ACC112 (cell line): ENCODE data around the gene GPC6.
"Not testable (repeated sequence)": the region's sequence is repeated elsewhere in the genome, so short reads cannot be mapped to it uniquely, and the experiment has no call there.

Experiments used
- H2AFZ ChIP-seq: fragments of 200-600 bp; sonication (generic); one replicate; pipeline ENCODE4 v1.6.0; 2017; ENCODE audit warnings: antibody characterized with exemption, low read length; ENCODE audit not compliant: unreplicated experiment
- H3K27ac ChIP-seq: fragments of 200-600 bp; sonication (generic); 2 replicates; pipeline ENCODE4 v1.5.1; 2014; ENCODE audit warnings: low read depth, mild to moderate bottlenecking, antibody characterized with exemption, low read length, moderate library complexity
- H3K27me3 ChIP-seq: fragments of 200-600 bp; sonication (generic); 2 replicates; pipeline ENCODE4 v1.6.1; 2014; ENCODE audit warnings: mild to moderate bottlenecking, antibody characterized with exemption, low read length, moderate library complexity, mixed read lengths; ENCODE audit not compliant: insufficient read depth
- H3K36me3 ChIP-seq: fragments of 200-600 bp; sonication (generic); 2 replicates; pipeline ENCODE4 v1.6.1; 2016; ENCODE audit warnings: mild to moderate bottlenecking, antibody characterized with exemption, low read length, moderate library complexity, mixed read lengths; ENCODE audit not compliant: insufficient read depth
- H3K4me1 ChIP-seq: fragments of 200-600 bp; sonication (generic); one replicate; pipeline ENCODE4 v1.6.1; 2016; ENCODE audit warnings: low read length, mixed read lengths; ENCODE audit not compliant: insufficient read depth, unreplicated experiment, control insufficient read depth
- H3K4me3 ChIP-seq: fragments of 200-600 bp; sonication (generic); 2 replicates; pipeline ENCODE4 v1.5.1; 2014; ENCODE audit warnings: mild to moderate bottlenecking, low read depth, low read length
- H3K79me2 ChIP-seq: fragments of 200-600 bp; sonication (generic); one replicate; pipeline ENCODE4 v1.6.0; 2016; ENCODE audit warnings: low read length; ENCODE audit not compliant: control insufficient read depth, unreplicated experiment, insufficient read depth

The GPC6 gene

DNA sequence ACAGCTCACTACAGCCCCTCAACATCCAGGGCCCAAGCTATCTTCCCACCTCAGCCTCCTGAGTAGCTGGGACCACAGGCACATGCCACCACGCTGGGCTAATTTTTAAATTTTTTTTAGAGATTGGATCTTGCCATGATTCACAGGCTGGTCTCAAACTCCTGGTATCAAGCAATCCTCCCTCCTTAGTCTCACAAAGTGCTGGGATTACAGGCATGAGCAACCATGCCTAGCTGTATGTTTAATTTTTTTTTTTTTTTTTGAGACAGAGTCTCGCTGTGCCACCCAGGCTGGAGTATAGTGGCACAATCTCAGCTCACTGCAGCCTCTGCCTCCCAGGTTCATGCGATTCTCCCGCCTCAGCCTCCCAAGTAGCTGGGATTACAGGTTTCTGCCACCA lies 983.3 kb downstream of the GPC6 start:
- not testable (repeated sequence) for H3K4me3 ChIP-seq, H3K4me1 ChIP-seq, H3K27ac ChIP-seq, H2AFZ ChIP-seq, H3K36me3 ChIP-seq, H3K27me3 ChIP-seq, H3K79me2 ChIP-seq

DNA sequence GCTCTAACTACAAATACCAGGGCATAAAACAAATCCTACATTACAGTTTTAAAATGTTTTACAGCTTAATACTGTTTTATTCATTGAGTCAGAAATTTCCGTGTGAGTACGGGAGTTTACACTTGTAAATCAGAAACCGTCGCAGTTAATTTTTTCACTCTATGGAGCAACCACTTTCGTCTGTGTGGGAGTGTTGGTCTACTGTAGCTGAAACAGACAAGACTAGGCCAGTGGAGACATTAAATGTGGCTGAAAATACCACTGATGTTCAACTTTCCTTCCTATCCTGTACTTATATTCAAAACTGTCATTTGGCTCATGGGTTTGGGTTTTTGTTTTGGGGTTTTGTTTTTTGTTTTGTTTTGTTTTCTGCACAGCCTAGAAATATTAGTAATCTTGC lies 984.2 kb downstream of the GPC6 start:
- H3K27ac ChIP-seq = no peak overlapping the region
- H3K79me2 ChIP-seq = no peaks in the 10 kb centered on the region
- H3K27me3 ChIP-seq = no peaks in the 10 kb centered on the region
- H3K4me1 ChIP-seq = peaks cover 4% of the 10 kb centered on the region
- no peak overlapping the region for H2AFZ ChIP-seq
- no peak overlapping the region for H3K4me3 ChIP-seq
- no peaks in the 10 kb centered on the region for H3K36me3 ChIP-seq

DNA sequence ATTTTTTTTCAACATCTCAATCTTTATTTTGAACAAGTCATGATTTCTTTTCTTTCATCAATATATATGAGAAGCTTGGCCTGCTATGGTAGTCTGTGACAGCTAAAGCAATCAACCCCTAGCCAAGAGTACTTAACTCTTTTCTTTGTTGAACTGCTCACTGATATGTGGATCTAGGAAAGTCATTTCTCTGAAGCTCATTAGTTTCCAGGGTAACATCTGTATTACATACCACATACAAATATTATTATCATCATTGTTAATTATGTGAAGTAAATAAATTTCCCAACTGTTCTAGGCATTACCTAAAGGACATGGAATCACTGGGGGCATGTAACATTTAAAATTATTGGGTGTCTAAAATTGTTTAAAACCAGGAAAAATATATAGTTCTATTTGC lies 985.6 kb downstream of the GPC6 start:
- H3K36me3 ChIP-seq = no peaks in the 10 kb centered on the region
- no peak overlapping the region for H2AFZ ChIP-seq
- no peaks in the 10 kb centered on the region for H3K27me3 ChIP-seq
- H3K27ac ChIP-seq = no peak overlapping the region
- H3K79me2 ChIP-seq = no peaks in the 10 kb centered on the region
- H3K4me3 ChIP-seq = no peak overlapping the region
- peaks cover 4% of the 10 kb centered on the region for H3K4me1 ChIP-seq

DNA sequence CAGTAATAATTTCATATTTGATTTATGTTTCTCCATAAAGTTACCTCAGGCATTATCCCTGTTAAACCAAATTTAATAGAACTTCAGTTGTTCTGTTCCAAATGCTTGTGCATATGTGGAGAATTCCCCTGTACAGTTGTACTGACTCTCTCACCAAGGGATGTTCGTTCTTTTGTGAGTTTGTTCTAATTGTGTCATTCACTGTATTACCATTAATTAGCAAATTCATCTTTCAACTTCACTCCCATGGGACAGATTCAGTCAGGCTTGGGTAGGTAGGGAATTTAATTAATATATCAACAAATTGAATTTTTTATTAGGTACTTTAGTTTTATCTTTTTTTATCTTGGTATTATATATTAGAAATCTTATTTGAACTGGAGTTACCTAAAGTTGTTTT lies 987.5 kb downstream of the GPC6 start:
- H3K27ac ChIP-seq = no peak overlapping the region
- peaks cover 3% of the 10 kb centered on the region for H3K4me1 ChIP-seq
- no peak overlapping the region for H2AFZ ChIP-seq
- H3K27me3 ChIP-seq = no peaks in the 10 kb centered on the region
- no peak overlapping the region for H3K4me3 ChIP-seq
- no peaks in the 10 kb centered on the region for H3K79me2 ChIP-seq
- no peaks in the 10 kb centered on the region for H3K36me3 ChIP-seq

DNA sequence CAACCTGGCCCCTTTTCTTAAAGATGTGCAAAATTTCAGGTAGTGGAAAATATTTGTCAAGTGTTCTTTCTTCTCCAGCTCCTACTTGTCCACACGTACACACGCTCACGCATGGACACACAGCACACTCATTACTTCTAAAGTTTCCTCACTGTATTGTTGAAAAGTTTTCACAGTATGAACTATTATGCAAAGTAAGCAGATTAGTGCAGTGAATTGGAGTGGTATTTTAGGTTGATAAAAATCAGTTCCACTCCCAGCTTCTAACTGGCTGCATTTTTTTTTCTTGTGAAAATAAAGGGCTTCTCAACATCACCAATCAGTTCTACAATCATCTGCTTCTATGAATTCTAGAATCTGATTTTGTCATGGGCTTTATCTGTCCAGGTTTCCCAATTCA lies 988.4 kb downstream of the GPC6 start:
- no peak overlapping the region for H3K27ac ChIP-seq
- no peaks in the 10 kb centered on the region for H3K79me2 ChIP-seq
- no peak overlapping the region for H3K4me3 ChIP-seq
- no peaks in the 10 kb centered on the region for H3K27me3 ChIP-seq
- H3K36me3 ChIP-seq = no peaks in the 10 kb centered on the region
- no peaks in the 10 kb centered on the region for H3K4me1 ChIP-seq
- no peak overlapping the region for H2AFZ ChIP-seq

DNA sequence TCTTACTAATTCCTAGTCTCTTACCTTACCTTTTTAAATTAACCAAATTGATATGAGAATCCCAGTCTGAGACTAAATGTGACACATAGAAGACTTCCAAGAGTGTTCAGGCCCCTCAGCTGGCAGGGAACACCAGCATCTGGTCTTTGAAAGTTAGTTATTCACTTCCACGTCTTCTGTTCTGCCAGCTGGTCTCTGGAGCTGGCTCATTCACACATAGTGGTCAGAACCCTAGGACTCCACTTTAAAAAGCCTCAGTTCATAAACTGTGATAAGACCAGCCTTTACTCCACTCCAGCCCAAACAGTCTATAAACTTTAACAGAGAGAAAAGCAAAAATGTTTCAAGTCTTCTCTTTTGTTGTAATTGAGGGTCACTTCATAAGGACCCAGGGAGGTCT lies 989.9 kb downstream of the GPC6 start:
- Histone ChIP-seq H2AFZ (no peak overlapping the region), H3K79me2 (no peaks in the 10 kb centered on the region), H3K4me3 (no peak overlapping the region), H3K27me3 (no peaks in the 10 kb centered on the region), H3K27ac (no peak overlapping the region), H3K4me1 (no peaks in the 10 kb centered on the region), H3K36me3 (no peaks in the 10 kb centered on the region)

DNA sequence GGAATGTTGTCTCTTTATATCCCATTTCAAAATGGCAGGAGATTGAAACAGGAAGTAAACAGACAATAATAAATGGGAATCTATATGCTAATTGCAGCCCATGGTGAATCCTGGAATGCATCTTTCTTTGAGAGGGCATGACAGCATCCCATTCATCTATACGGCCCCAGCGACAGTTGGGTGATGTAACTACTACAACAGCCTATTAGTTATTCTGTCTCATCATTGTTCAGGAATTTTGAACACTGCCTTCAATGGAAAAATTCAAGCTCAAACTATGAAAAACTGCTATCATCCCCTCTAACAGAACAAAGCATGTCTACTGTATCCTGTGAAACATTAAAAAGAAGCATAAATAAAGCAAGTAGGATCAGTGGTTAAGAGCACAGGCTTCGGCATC lies 990.8 kb downstream of the GPC6 start:
- H3K4me3 ChIP-seq = no peak overlapping the region
- no peaks in the 10 kb centered on the region for H3K4me1 ChIP-seq
- no peak overlapping the region for H2AFZ ChIP-seq
- no peaks in the 10 kb centered on the region for H3K79me2 ChIP-seq
- H3K27ac ChIP-seq = no peak overlapping the region
- no peaks in the 10 kb centered on the region for H3K36me3 ChIP-seq
- H3K27me3 ChIP-seq = no peaks in the 10 kb centered on the region

DNA sequence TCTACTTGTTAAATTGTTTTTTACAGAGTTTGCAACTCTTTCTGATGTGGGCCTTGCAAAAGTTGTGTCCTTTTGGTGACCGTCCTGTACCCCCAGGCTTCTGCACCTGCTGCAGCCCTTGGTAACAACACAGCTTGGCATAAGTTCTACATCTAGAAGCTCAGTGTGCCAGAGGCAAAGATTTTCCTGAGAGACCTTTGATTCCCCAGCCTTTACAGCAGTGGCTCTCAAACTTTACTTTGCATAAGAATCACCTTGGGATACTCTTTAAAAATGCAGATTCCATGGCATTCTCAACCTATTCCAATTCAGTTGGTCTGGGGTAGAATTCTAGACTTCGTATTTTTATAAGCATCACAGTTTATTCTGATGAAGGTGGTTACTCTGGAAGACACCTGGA lies 991.9 kb downstream of the GPC6 start:
- Histone ChIP-seq H3K36me3 (no peaks in the 10 kb centered on the region), H2AFZ (no peak overlapping the region), H3K27me3 (no peaks in the 10 kb centered on the region), H3K27ac (no peak overlapping the region), H3K79me2 (no peaks in the 10 kb centered on the region), H3K4me3 (no peak overlapping the region), H3K4me1 (no peaks in the 10 kb centered on the region)

DNA sequence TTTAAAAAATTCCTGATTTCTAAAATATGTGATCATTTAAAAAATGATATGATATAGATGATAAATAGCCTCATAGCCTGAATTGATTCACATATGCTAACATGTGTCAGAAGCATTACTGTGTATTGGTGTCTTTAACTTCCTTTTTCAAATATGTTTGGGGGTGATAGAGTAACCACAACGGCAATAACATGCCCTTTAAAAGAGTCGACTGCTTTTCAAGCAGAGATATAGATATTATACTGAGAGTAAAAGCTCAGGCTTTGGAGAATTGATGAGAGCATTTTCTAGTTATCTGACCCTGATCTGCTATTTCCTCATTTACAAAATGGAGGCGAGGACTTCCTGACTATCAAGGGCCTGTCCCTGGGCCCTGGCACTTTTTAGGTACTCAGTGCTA lies 992.3 kb downstream of the GPC6 start:
- Histone ChIP-seq H3K4me3 (no peak overlapping the region), H3K79me2 (no peaks in the 10 kb centered on the region), H3K27me3 (no peaks in the 10 kb centered on the region), H3K36me3 (no peaks in the 10 kb centered on the region), H3K27ac (no peak overlapping the region), H2AFZ (no peak overlapping the region), H3K4me1 (no peaks in the 10 kb centered on the region)

DNA sequence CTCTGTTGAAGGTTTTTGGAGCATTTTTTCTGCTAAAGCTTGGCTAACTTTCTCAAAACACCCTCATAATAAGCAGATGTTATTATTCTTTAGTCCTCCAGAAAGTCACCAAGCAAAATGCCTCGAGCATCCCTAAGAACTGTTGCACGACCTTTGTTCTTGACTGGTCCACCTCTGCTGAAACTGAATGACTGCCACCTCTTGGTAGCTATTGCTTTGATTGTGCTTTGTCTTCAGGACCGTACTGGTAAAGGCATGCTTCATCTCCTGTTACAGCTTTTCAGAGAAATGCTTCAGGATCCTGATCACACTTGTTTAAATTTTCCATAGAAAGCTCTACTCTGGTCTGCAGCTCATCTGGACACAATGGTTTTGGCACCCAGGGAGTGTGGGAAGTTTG lies 998.1 kb downstream of the GPC6 start:
- Histone ChIP-seq H3K36me3 (no peaks in the 10 kb centered on the region), H2AFZ (no peak overlapping the region)

DNA sequence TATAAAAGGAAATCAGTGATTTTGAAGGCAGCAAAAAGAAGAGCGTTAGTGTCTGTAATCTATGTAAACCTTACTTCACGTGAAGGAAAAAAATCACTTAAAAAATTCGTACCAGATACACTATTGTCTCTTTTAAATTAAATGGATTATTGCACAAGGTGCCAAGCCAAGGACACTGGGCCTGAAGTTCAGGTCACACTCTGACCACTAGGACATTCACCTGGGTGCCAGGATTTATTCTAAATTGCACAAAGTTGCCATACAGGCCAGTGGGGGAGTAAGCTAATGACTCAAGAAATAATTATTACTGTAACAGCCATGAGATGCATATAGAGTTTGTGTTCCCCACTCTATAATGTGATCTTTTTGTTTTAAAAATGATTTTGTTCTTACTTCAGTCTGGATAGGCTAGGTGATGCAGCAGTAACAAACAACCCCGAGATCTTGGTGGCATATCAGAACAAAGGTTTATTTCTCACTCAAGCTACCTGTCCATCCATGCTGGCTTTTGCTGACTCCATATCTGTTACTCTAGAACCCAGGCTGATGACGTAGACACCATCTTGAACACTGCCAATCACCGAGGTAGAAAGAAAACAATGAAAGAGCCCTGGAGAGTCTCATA lies 1000.8 kb downstream of the GPC6 start:
- Histone ChIP-seq H3K27me3 (no peaks in the 10 kb centered on the region), H3K27ac (no peak overlapping the region), H3K4me3 (no peak overlapping the region), H2AFZ (no peak overlapping the region), H3K4me1 (no peaks in the 10 kb centered on the region), H3K36me3 (no peaks in the 10 kb centered on the region), H3K79me2 (no peaks in the 10 kb centered on the region)

More for the DNA sequence above, 998.1 kb downstream of the GPC6 start:
- H3K4me1 ChIP-seq = no peaks in the 10 kb centered on the region
- H3K27me3 ChIP-seq = no peaks in the 10 kb centered on the region
- no peaks in the 10 kb centered on the region for H3K79me2 ChIP-seq
- H3K27ac ChIP-seq = no peak overlapping the region
- no peak overlapping the region for H3K4me3 ChIP-seq
